Activated B cell treated with CpG ODN at 0.5 μM for 24 hours (primary cell): ENCODE results near the gene TMEM108. TPM values are rescaled to one million over a fixed set of nuclear protein-coding genes. Genes with fewer than 3 reads are reported as not detected.

Source experiments
- ATAC-seq: fragments of 200-7000 bp; cut with Tn5 transposase; one replicate; pipeline ENCODE4 v1.10.0; 2021; ENCODE audit warnings: low read depth, mild to moderate bottlenecking, moderate library complexity
- CTCF ChIA-PET: fragments of 350-600 bp; sonication (Branson Sonifier 250); formaldehyde crosslinking; loops from one replicate; lab custom pipeline; 2021; ENCODE audit warnings: antibody characterized with exemption; lab: Charles Lee
- POLR2A ChIA-PET: fragments of 350-600 bp; sonication (Branson Sonifier 250); formaldehyde crosslinking; loops from one replicate; lab custom pipeline; 2021; ENCODE audit warnings: antibody characterized with exemption; lab: Charles Lee
- DNase-seq: peaks from one replicate; pipeline ENCODE4 v3.0.0; 2022
- H3K27ac Mint-ChIP-seq: one replicate; pipeline ENCODE4 v1.8.0; 2020; ENCODE audit warnings: mixed read lengths
- H3K27me3 Mint-ChIP-seq: one replicate; pipeline ENCODE4 v1.8.0; 2021; ENCODE audit warnings: mixed read lengths
- H3K36me3 Mint-ChIP-seq: one replicate; pipeline ENCODE4 v1.8.0; 2021; ENCODE audit warnings: low read depth, mixed read lengths
- H3K4me1 Mint-ChIP-seq: one replicate; pipeline ENCODE4 v1.8.0; 2021; ENCODE audit warnings: mixed read lengths
- H3K4me3 Mint-ChIP-seq: one replicate; pipeline ENCODE4 v1.8.0; 2020; ENCODE audit warnings: mild to moderate bottlenecking, mixed read lengths
- H3K9me3 Mint-ChIP-seq: one replicate; pipeline ENCODE4 v1.8.0; 2020; ENCODE audit warnings: mixed read lengths
- intact Hi-C: fragments of 100-400 bp; cut with micrococcal nuclease; formaldehyde crosslinking; loops from one replicate; pipeline ENCODE4 v1.15.1; 2024
- total RNA-seq: library from RNA; stranded (reverse); gene quantifications from 2 replicates; pipeline ENCODE4 v1.2.3, GENCODE V29; 2022
- TF ChIP-seq, protein P1 (sequence below): fragments of 200-600 bp; IDR thresholded peaks from one replicate; pipeline ENCODE4 v1.8.0; 2022; ENCODE audit warnings: antibody characterized with exemption, mild to moderate bottlenecking

TMEM108 gene
- total RNA-seq, 1 donor from 2014 or later: not detected

GRCh38 chr3:133191818-133192217 lies 153.6 kb downstream of the TMEM108 start:
- Mint-ChIP-seq H3K36me3 (no peaks in the 10 kb centered on the region), H3K9me3 (no peaks in the 10 kb centered on the region), H3K4me1 (no peaks in the 10 kb centered on the region), H3K27ac (no peak overlapping the region), H3K4me3 (no peak overlapping the region), H3K27me3 (peaks cover 20% of the 10 kb centered on the region)
- intact Hi-C loops: no loop called here
- CTCF ChIA-PET: no interaction called here
- POLR2A ChIA-PET: no interaction called here
- TF ChIP-seq, protein P1, sequence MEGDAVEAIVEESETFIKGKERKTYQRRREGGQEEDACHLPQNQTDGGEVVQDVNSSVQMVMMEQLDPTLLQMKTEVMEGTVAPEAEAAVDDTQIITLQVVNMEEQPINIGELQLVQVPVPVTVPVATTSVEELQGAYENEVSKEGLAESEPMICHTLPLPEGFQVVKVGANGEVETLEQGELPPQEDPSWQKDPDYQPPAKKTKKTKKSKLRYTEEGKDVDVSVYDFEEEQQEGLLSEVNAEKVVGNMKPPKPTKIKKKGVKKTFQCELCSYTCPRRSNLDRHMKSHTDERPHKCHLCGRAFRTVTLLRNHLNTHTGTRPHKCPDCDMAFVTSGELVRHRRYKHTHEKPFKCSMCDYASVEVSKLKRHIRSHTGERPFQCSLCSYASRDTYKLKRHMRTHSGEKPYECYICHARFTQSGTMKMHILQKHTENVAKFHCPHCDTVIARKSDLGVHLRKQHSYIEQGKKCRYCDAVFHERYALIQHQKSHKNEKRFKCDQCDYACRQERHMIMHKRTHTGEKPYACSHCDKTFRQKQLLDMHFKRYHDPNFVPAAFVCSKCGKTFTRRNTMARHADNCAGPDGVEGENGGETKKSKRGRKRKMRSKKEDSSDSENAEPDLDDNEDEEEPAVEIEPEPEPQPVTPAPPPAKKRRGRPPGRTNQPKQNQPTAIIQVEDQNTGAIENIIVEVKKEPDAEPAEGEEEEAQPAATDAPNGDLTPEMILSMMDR: no peak
- DNase-seq (no peak), ATAC-seq (no peak)

- DNase-seq: no peak
- intact Hi-C loops: no loop called here
- ATAC-seq: no peak
- no peak overlapping the region for H3K4me3 Mint-ChIP-seq
- H3K27ac Mint-ChIP-seq: no peak overlapping the region
- ChIA-PET POLR2A (no interaction called here), CTCF (no interaction called here)
- TF ChIP-seq, protein P1: no peak
- H3K36me3 Mint-ChIP-seq: no peaks in the 10 kb centered on the region
- peaks cover 20% of the 10 kb centered on the region for H3K27me3 Mint-ChIP-seq
- no peaks in the 10 kb centered on the region for H3K9me3 Mint-ChIP-seq
- H3K4me1 Mint-ChIP-seq: no peaks in the 10 kb centered on the region
These were observed 154.3 kb downstream of the TMEM108 start for GRCh38 chr3:133192363-133192945.

DNA sequence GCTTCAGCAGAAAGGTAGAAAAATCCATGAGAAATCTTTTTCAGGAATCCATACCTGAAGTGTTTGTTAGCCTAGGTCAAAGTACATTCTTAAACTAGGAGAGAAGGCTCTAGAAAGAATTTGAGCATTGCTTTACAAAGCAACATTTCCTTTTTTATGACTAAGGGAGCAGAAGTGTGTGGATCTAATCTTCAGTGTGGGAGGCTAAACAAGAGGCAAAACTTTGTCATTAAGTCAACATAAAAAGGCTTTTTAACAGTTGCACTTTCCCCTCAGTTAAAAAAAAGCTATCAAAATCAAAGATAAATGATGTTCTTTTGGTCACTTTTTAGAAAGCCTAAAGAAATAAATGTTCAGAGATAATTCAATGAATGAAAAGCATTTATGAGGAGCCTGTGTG lies 154.8 kb downstream of the TMEM108 start:
- POLR2A ChIA-PET: no interaction called here
- no peak for ATAC-seq
- intact Hi-C loops: no loop called here
- Mint-ChIP-seq H3K4me1 (no peaks in the 10 kb centered on the region), H3K36me3 (no peaks in the 10 kb centered on the region), H3K4me3 (no peak overlapping the region), H3K27me3 (peaks cover 20% of the 10 kb centered on the region), H3K27ac (no peak overlapping the region), H3K9me3 (no peaks in the 10 kb centered on the region)
- CTCF ChIA-PET: no interaction called here
- TF ChIP-seq, protein P1: no peak
- no peak for DNase-seq

- intact Hi-C loops: no loop called here
- no peaks in the 10 kb centered on the region for H3K9me3 Mint-ChIP-seq
- peaks cover 14% of the 10 kb centered on the region for H3K27me3 Mint-ChIP-seq
- TF ChIP-seq, protein P1: no peak
- H3K4me3 Mint-ChIP-seq: no peak overlapping the region
- H3K4me1 Mint-ChIP-seq: no peaks in the 10 kb centered on the region
- ATAC-seq (no peak), DNase-seq (no peak)
- ChIA-PET CTCF (no interaction called here), POLR2A (no interaction called here)
- H3K36me3 Mint-ChIP-seq: no peaks in the 10 kb centered on the region
- no peak overlapping the region for H3K27ac Mint-ChIP-seq
These were observed 158.3 kb downstream of the TMEM108 start for GRCh38 chr3:133196527-133196926.

GRCh38 chr3:133197619-133198018 lies 159.4 kb downstream of the TMEM108 start:
- CTCF ChIA-PET: no interaction called here
- H3K4me3 Mint-ChIP-seq: no peak overlapping the region

More at GRCh38 chr3:133197619-133198018, 159.4 kb downstream of the TMEM108 start:
- POLR2A ChIA-PET: no interaction called here
- ATAC-seq (no peak), DNase-seq (no peak)
- intact Hi-C loops: no loop called here
- no peaks in the 10 kb centered on the region for H3K4me1 Mint-ChIP-seq
- no peaks in the 10 kb centered on the region for H3K9me3 Mint-ChIP-seq
- TF ChIP-seq, protein P1: no peak
- peaks cover 9% of the 10 kb centered on the region for H3K27me3 Mint-ChIP-seq
- no peak overlapping the region for H3K27ac Mint-ChIP-seq
- no peaks in the 10 kb centered on the region for H3K36me3 Mint-ChIP-seq
